GM13976 (cell line): ENCODE results near the gene TLE3.

Source experiments
- DNase-seq: peaks from one replicate; pipeline ENCODE4 v3.0.0; 2012; ENCODE audit warnings: low spot score
- CTCF ChIP-seq: IDR thresholded peaks from 2 replicates; pipeline ENCODE4 v1.5.1; 2012; ENCODE audit warnings: borderline replicate concordance, mild to moderate bottlenecking; ENCODE audit not compliant: insufficient read depth; ENCODE audit errors: extremely low read depth, missing control alignments, control extremely low read depth
- in situ Hi-C: fragments of 300-500 bp; cut with MboI; formaldehyde crosslinking; loops from one replicate; pipeline ENCODE4 v1.12.0; 2022; ENCODE audit warnings: low sequenced_read_pairs, mixed read lengths, inconsistent platforms; ENCODE audit not compliant: unreplicated experiment

Gene TLE3

GRCh38 chr15:70057931-70058641 is 39.6 kb downstream of the TLE3 start:
- no peak for DNase-seq

GRCh38 chr15:70056091-70056680 is 41.5 kb downstream of the TLE3 start:
- in situ Hi-C loops, result no loop called here
- TF ChIP-seq CTCF, result no peak
- DNase-seq, result no peak

More at GRCh38 chr15:70057931-70058641, 39.6 kb downstream of the TLE3 start:
- TF ChIP-seq CTCF, result no peak
- in situ Hi-C loops, result no loop called here

GRCh38 chr15:70055601-70056051 is 42.1 kb downstream of the TLE3 start:
- no peak for DNase-seq
- no peak for TF ChIP-seq CTCF
- in situ Hi-C loops, result no loop called here

GRCh38 chr15:70054884-70055387 is 42.8 kb downstream of the TLE3 start:
- in situ Hi-C loops, result no loop called here
- no peak for DNase-seq
- no peak for TF ChIP-seq CTCF

GRCh38 chr15:70054366-70054765 is 43.4 kb downstream of the TLE3 start:
- in situ Hi-C loops, result no loop called here
- TF ChIP-seq CTCF, result no peak
- no peak for DNase-seq

- in situ Hi-C loops, result no loop called here
- no peak for TF ChIP-seq CTCF
- DNase-seq, result no peak
These were observed 43.9 kb downstream of the TLE3 start for GRCh38 chr15:70053716-70054229.
